GM12865 (cell line): ENCODE results near the gene RAB11FIP3.
"Not testable (repeated sequence)": the region's sequence is repeated elsewhere in the genome, so short reads cannot be mapped to it uniquely, and the experiment has no call there.

Experiments
- DNase-seq: peaks from one replicate; pipeline ENCODE4 v3.0.0; 2010; ENCODE audit warnings: low read depth
- H3K4me3 ChIP-seq: 2 replicates; pipeline ENCODE4 v1.5.1; 2011; ENCODE audit warnings: mild to moderate bottlenecking, low read depth, low read length, control low read depth
- CTCF ChIP-seq: IDR thresholded peaks from 2 replicates; pipeline ENCODE4 v1.5.1; 2011; ENCODE audit warnings: low read length, control low read depth, low read depth, inconsistent platforms; ENCODE audit not compliant: insufficient read depth; ENCODE audit errors: missing control alignments

Gene RAB11FIP3

DNA sequence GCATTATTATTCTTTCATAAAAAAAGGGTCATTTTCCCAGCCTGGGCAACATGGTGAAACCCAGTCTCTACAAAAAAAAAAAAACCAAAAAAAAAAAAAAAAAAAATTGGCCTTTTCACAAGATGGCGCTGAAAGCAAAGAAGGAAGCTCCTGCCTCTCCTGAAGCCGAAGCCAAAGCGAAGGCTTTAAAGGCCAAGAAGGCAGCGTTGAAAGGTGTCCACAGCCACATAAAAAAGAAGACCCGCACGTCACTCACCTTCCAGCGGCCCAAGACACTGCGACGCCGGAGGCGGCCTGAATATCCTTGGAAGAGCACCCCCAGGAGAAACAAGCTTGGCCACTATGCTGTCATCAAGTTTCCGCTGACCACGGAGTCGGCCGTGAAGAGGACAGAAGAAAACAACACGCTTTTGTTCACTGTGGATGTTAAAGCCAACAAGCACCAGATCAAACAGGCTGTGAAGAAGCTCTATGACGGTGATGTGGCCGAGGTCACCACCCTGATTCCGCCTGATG, 38.8 kb upstream of the RAB11FIP3 start:
- no peak for DNase-seq
- TF ChIP-seq CTCF, result no peak
- no peak overlapping the region for H3K4me3 ChIP-seq

GRCh38 chr16:387761-388666, 37.4 kb upstream of the RAB11FIP3 start:
- not testable (repeated sequence) for DNase-seq, H3K4me3 ChIP-seq

DNA sequence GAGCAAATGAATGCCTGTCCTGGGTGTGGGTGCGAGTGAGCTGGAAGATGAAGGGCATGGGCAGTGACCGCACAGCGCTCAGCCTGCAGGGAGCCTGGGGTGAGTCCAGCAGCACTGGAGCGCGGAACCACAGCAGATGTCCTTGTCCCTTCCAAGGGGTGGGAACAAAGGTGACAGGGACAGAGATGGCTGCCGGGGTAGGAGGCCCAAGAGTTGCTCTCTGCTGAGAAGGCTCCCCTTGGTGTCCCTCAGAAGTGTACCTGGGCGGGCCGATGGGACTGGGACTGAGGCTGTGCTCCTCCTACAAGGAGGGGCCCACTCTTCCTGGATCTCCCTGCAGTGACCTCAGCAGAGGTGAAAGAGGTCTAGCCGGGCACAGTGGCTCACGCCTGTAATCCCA, 36.1 kb upstream of the RAB11FIP3 start:
- TF ChIP-seq CTCF, result no peak
- H3K4me3 ChIP-seq, result no peak overlapping the region
- no peak for DNase-seq

GRCh38 chr16:391885-392335, 33.5 kb upstream of the RAB11FIP3 start:
- DNase-seq, result peak; percentile 75
- peak; percentile 87 for TF ChIP-seq CTCF

DNA sequence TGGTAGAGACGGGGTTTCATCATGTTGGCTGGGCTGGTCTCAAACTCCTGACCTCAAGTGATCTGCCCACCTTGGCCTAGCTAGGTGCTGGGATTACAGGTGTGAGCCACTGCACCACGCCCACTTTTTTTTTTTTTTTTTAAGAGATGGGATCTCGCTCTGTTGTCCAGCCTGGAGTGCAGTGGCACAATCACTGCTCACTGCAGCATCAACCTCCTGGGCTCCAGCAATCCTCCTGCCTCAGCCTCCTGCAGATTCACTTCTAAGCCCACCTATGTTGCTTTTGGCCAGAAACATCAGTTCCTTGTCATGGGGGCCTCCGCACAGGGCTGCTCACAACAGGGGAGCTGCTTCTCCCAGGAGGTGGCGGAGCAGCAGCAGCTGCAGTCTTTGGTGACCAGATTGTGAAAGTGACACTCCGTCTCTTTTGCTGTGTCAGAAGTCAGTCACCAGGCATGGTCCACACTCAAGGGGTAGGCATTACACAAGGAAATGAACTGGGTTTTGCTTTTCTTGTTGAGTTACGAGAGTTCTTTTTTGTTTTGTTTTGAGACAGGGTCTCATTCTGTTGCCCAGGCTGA, 32.9 kb upstream of the RAB11FIP3 start:
- DNase-seq, result peak; percentile 50
- TF ChIP-seq CTCF, result no peak
- no peak overlapping the region for H3K4me3 ChIP-seq

More at GRCh38 chr16:391885-392335, 33.5 kb upstream of the RAB11FIP3 start:
- no peak overlapping the region for H3K4me3 ChIP-seq

DNA sequence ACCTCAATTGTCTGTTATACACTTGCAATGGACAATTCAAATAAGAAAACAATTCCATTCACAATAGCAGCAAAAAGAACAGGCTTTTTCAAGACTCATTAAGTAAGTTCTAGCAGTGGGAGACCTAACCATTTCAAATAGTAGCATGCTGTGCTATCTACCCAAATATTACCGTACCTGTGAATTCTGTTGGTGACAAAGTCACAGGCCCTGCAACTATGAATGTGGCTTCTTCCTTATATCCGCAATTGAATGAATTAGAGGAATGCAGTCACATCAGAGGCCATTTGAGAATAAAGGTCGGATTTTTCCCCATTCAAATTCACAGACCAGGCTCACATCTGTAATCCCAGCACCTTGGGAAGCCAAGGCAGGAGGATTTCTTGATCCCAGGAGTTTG, 29.2 kb upstream of the RAB11FIP3 start:
- no peak for TF ChIP-seq CTCF
- H3K4me3 ChIP-seq, result peak overlapping the region; percentile 69
- DNase-seq, result no peak

- DNase-seq, result peak; percentile 59
- peak overlapping the region; percentile 69 for H3K4me3 ChIP-seq
- TF ChIP-seq CTCF, result no peak
Measured at GRCh38 chr16:396605-397004, 28.8 kb upstream of the RAB11FIP3 start.
